Measurements from ENCODE around the gene TUSC2.
"Not testable (repeated sequence)": the region's sequence is repeated elsewhere in the genome, so short reads cannot be mapped to it uniquely, and the experiment has no call there.

TUSC2 gene

DNA sequence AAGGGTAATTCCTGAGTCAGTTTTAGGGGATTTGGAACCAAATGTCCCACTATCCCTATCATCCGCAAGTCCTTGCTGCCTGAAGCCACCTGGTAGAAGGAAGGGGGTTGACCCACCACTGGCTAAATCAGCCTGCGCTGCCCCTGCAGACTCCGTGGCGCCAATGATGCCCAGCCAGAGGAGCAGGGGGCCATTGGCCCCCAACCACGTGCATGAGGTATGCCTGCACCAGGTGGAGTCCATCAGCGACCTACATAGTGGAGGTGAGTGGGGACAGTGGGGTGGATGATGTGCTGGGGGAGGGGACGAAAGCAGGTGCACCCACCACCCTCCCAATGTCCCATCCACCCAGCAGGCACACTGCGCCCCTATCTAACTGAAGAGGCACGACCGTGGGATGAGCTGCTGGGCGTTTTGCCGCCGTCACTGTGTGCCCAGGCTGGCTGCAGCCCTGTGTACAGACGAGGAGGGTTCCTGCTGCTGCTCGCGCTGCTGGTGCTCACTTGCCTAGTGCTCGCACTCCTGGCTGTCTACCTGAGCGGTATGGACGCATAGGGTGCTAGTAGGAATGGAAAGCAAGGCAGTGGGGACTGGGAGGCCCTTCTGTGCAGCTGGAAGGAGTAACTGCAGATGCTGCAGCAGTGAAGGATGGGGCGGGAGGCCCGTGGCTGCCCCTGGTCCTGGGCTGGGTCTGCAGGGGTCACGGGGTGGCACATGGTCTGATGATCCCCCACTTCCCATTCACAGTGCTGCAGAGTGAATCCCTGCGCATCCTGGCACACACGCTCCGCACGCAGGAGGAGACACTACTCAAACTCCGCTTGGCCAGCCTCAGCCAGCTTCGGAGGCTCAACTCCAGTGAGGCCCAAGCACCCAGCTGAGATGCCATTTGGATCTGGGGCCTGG lies 41.4 kb downstream of the TUSC2 start:
- DNase-seq (ENCODE audit: extremely low spot score), result no peak
- ChIA-PET POLR2A (no interaction called here), CTCF (interaction anchor here (1.2 to 1.6 kb wide), 3 partner anchors 12 to 40 kb away, joined by 3 to 5 read pairs (median 4); partner anchors contain the start of genes HYAL3 and NAA80)
- TF ChIP-seq, protein P1, sequence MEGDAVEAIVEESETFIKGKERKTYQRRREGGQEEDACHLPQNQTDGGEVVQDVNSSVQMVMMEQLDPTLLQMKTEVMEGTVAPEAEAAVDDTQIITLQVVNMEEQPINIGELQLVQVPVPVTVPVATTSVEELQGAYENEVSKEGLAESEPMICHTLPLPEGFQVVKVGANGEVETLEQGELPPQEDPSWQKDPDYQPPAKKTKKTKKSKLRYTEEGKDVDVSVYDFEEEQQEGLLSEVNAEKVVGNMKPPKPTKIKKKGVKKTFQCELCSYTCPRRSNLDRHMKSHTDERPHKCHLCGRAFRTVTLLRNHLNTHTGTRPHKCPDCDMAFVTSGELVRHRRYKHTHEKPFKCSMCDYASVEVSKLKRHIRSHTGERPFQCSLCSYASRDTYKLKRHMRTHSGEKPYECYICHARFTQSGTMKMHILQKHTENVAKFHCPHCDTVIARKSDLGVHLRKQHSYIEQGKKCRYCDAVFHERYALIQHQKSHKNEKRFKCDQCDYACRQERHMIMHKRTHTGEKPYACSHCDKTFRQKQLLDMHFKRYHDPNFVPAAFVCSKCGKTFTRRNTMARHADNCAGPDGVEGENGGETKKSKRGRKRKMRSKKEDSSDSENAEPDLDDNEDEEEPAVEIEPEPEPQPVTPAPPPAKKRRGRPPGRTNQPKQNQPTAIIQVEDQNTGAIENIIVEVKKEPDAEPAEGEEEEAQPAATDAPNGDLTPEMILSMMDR (IDR thresholded peaks at IDR 0.05; ENCODE audit: control extremely low read depth, extremely low read depth, low read depth, missing control alignments), result no peak

DNA sequence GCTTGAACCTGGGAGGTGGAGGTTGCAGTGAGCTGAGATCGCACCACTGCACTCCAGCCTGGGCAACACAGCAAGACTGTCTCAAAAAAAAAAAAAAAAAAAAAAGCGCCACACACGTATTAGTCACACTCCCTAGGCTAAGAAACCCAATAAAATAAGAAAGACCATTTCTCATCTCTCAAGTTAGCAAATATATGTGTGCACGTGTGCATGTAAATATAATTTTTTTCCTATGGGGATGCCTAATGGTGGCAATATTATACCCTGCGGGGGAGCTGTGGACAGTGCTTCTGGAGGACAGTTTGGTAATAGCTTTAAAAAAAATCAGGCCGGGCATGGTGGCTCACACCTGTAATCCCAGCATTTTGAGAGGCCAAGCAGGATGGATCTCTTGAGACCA lies 43.9 kb downstream of the TUSC2 start:
- not testable (repeated sequence) for DNase-seq (ENCODE audit: extremely low spot score)
- ChIA-PET CTCF (interaction anchor here (1.0 to 3.2 kb wide), 3 partner anchors 10 to 38 kb away, joined by 3 to 18 read pairs (median 5); partner anchors contain the start of genes HYAL3 and NAA80), POLR2A (interaction anchor here (1.0 kb wide), 1 partner anchor 37 kb away, joined by 9 read pairs; no protein-coding TSS in a partner anchor)

DNA sequence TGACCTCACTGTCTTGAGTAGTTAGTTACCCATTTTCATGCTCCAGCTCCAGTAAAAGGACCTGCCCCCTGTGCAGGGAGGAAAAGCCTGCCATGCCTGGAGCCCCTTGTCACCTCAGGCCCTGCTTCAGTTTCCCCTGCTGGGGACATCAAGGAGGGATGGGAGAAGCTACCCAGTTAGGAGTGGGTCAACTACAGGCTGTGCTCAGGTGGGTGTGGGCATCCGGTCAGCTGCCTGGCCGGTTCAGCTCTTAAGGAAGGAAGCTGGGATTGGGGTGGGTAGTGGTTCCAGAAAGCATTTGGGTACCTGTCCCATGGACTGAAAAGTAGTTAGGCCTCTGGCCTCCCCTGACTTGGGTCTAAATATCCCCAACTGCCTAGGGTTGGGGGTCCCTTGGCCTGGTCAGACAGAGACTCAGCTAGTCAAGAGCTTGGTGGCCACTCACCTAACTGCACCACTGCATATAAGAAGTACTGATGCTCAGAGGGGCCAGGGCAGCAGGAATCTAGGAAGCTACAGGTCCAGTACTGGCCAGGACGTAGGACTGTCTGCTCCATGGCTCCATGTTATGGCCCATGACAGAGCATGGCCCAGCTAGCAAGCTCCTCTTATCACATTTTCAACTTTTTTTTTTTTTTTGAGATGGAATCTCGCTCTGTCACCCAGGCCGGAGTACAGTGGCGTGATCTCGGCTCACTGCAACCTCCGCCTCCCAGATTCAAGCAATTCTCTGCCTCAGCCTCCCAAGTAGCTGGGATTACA lies 48.6 kb downstream of the TUSC2 start:
- ChIA-PET POLR2A (interaction anchor here (0.6 kb wide), 1 partner anchor 160 kb away, joined by 3 read pairs; no protein-coding TSS in a partner anchor), CTCF (interaction anchor here (0.9 to 2.3 kb wide), 11 partner anchors 9 to 157 kb away, joined by 3 to 8 read pairs (median 4); partner anchors contain the start of gene IFRD2)
- TF ChIP-seq, protein P1 (IDR thresholded peaks at IDR 0.05; ENCODE audit: control extremely low read depth, extremely low read depth, low read depth, missing control alignments), result no peak
- DNase-seq (ENCODE audit: extremely low spot score), result no peak

DNA sequence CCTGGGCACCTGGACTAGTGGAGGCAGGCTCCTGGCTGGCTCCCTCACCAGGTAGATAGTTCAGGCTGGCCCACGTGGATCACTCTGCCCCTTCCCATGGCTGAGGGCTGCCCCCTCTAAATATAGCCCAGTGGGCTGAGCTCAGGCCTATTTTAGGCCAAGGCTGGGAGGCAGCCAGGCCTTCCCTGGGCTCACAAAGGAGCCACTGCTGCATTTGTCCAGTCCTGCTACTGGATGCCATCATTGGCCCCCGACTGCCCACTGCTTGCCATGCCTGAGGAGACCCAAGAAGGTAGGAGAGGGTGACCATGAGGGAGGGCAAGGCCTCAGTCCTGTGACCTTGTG lies 49.2 kb downstream of the TUSC2 start, which contains the start of gene LSMEM2:
Gene LSMEM2 (plus strand): TSS at position 208 of the 345 bp plus-strand sequence. CDS start 27 bp downstream, at position 235.
- no peak for DNase-seq (ENCODE audit: extremely low spot score)
- ChIA-PET POLR2A (no interaction called here), CTCF (interaction anchor here (1.1 to 2.3 kb wide), 8 partner anchors 10 to 157 kb away, joined by 3 to 8 read pairs (median 4); partner anchors contain the start of gene IFRD2)
- TF ChIP-seq, protein P1 (IDR thresholded peaks at IDR 0.05; ENCODE audit: control extremely low read depth, extremely low read depth, low read depth, missing control alignments), result no peak

DNA sequence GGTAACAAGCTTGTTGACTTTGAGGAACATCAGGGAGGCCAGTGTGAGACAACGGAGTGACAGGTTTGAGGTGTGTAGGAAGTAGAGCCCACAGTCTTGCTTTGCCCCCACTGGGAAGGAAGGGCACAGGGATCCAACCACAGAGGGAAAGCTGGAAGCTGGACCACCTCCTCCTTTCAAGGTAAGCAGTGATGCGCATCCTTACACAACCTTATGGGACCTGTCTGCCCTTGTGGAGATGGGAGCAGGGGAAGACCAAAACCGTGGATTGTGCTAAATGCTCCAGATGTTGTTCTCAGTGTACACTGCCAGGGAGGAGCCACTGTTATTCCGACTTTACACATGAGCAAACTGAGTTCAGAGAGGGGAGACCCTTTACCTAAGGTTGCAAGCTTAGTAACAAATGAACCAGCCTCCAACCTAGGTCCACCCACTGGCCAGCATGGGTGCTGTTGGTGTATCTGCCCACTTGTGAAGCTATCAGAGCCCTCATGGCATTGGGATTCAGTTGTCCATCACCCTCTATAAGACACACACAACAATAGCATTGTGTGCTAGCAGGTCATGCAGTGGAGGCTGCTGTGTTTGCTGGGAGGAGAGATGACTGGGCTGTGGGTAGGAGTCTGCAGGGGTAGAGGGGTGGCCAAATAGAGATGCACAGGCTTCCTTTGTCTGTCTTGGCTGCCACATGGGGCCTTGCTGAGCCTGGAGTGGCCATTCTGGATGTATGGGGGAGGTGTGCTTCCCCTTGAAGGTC lies 49.7 kb downstream of the TUSC2 start:
- no peak for DNase-seq (ENCODE audit: extremely low spot score)
- TF ChIP-seq, protein P1 (IDR thresholded peaks at IDR 0.05; ENCODE audit: control extremely low read depth, extremely low read depth, low read depth, missing control alignments), result no peak
- POLR2A ChIA-PET, result no interaction called here
- CTCF ChIA-PET, result interaction anchor here (0.8 to 1.7 kb wide), 7 partner anchors 11 to 156 kb away, joined by 3 to 8 read pairs (median 3); partner anchors contain the start of gene IFRD2

DNA sequence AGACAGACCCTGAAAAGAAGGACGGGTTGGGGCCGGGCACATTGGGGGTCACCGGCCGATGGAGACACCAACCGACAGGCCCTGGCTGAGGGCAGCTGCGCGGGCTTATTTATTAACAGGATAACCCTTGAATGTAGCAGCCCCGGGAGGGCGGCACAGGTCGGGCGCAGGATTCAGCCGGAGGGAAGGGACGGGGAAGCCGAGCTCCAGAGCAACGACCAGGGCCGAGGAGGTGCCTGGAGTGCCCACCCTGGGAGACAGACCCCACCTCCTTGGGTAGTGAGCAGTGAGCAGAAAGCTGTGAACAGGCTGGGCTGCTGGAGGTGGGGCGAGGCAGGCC lies 51.3 kb downstream of the TUSC2 start:
- ChIA-PET POLR2A (no interaction called here), CTCF (no interaction called here)
- no peak for DNase-seq (ENCODE audit: extremely low spot score)
- TF ChIP-seq, protein P1 (IDR thresholded peaks at IDR 0.05; ENCODE audit: control extremely low read depth, extremely low read depth, low read depth, missing control alignments), result no peak
